ENCODE data around the gene CCSER1. TPM values are rescaled to one million over a fixed set of nuclear protein-coding genes. Genes with fewer than 3 reads are reported as not detected.

CCSER1 gene
- total RNA-seq, 1 donor = 7.9 TPM

DNA sequence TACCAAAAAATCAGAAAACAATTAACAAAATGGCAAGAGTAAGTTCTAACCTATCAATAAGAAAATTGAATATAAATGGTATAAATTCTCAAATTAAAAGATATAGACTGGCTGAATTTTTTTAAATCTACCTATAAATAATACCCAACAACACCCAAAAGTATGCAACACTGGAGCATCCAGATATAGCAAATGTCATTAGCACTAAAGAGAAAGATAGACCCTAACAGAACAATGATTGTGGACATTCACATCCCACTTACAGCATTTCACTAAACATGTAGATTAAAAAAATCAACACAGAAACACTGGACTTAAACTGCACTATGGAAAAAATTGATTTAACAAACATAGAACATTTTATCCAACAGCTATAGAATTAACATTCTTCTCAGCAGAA, 1503.6 kb downstream of the CCSER1 start:
- Histone ChIP-seq H3K4me3 (ENCODE audit: low read length) (no peak overlapping the region), H3K9me3 (ENCODE audit: low read depth, low read length) (no peaks in the 10 kb centered on the region), H3K27me3 (ENCODE audit: insufficient read depth, low read length) (no peaks in the 10 kb centered on the region), H3K4me1 (ENCODE audit: insufficient read depth, low read length) (no peaks in the 10 kb centered on the region)

DNA sequence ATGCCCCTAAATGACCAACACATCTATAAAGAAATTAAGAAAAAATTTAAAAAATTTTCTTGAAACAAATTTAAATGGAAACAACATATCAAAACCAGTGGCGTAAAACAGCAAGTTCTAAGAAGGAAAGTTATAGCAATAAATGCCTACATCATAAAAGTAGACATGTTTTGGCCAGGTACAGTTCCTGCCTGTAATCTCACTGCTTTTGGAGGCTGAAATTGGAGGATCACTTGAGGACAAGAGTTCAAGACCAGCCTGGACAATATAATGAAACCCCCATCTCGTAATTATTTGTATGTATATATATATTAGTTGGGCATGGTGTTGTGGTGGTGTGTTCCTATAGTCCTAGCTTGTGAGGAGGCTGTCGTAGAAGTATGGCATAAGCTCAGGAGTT, 1504.1 kb downstream of the CCSER1 start:
- no peaks in the 10 kb centered on the region for H3K4me1 ChIP-seq (ENCODE audit: insufficient read depth, low read length)
- H3K4me3 ChIP-seq (ENCODE audit: low read length) = no peak overlapping the region
- H3K9me3 ChIP-seq (ENCODE audit: low read depth, low read length) = no peaks in the 10 kb centered on the region
- H3K27me3 ChIP-seq (ENCODE audit: insufficient read depth, low read length) = no peaks in the 10 kb centered on the region

DNA sequence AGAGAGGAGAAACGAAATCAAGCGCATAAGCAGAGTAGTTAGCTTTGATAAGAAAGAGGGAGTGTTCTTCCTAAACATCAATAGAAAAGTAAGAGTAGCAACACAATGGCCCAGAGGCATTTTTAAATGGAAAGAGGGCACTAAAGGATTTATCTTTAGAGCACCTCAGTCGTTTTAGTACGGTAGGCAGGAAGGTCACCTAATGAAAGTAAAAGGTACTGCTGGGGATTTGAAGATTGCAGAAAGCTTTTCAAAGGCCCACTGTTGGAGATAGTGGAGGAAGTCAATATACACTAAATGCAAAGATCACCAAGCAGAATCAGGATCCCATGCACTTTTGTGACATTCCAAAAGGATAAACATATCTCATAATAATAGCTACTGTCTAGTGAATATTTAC, 1508.9 kb downstream of the CCSER1 start:
- H3K4me1 ChIP-seq (ENCODE audit: insufficient read depth, low read length) = no peaks in the 10 kb centered on the region
- H3K4me3 ChIP-seq (ENCODE audit: low read length) = no peak overlapping the region
- H3K9me3 ChIP-seq (ENCODE audit: low read depth, low read length) = peaks cover 7% of the 10 kb centered on the region
- H3K27me3 ChIP-seq (ENCODE audit: insufficient read depth, low read length) = no peaks in the 10 kb centered on the region

Other genes starting within 250 kb of the CCSER1 start
- 8.1 TPM for gene MMRN1, start 232.5 kb upstream of the CCSER1 start, total RNA-seq